NCI-H345 (cell line): ENCODE measurements around the gene ERC1.
"Not testable (repeated sequence)": the region's sequence is repeated elsewhere in the genome, so short reads cannot be mapped to it uniquely, and the experiment has no call there.

Experiments used
- DNase-seq: peaks from one replicate; lab custom pipeline; 2025; lab: John Stamatoyannopoulos, UW

ERC1 gene

GRCh38 chr12:1353451-1353850 lies 362.4 kb downstream of the ERC1 start:
- DNase-seq: no peak

GRCh38 chr12:1355396-1355795 lies 364.4 kb downstream of the ERC1 start:
- DNase-seq: no peak

- not testable (repeated sequence) for DNase-seq
Measured at GRCh38 chr12:1355871-1356270, 364.8 kb downstream of the ERC1 start.

- no peak for DNase-seq
Measured at GRCh38 chr12:1356285-1356684, 365.3 kb downstream of the ERC1 start.

GRCh38 chr12:1357171-1357570 lies 366.1 kb downstream of the ERC1 start:
- no peak for DNase-seq

- no peak for DNase-seq
Measured at GRCh38 chr12:1357711-1358110, 366.7 kb downstream of the ERC1 start.

GRCh38 chr12:1360441-1361210 lies 369.6 kb downstream of the ERC1 start:
- no peak for DNase-seq

- DNase-seq: no peak
Measured at GRCh38 chr12:1362143-1362662, 371.2 kb downstream of the ERC1 start.

GRCh38 chr12:1365703-1366102 lies 374.7 kb downstream of the ERC1 start:
- DNase-seq: no peak

- no peak for DNase-seq
Measured at GRCh38 chr12:1367331-1368291, 376.6 kb downstream of the ERC1 start.

GRCh38 chr12:1369460-1369859 lies 378.4 kb downstream of the ERC1 start:
- DNase-seq: no peak

- DNase-seq: no peak
Measured at GRCh38 chr12:1369938-1370500, 379.0 kb downstream of the ERC1 start.

- DNase-seq: no peak
Measured at GRCh38 chr12:1373901-1374735, 383.1 kb downstream of the ERC1 start.

GRCh38 chr12:1375323-1375722 lies 384.3 kb downstream of the ERC1 start:
- DNase-seq: no peak

GRCh38 chr12:1377117-1377516 lies 386.1 kb downstream of the ERC1 start:
- no peak for DNase-seq

GRCh38 chr12:1377681-1378080 lies 386.7 kb downstream of the ERC1 start:
- DNase-seq: no peak

- no peak for DNase-seq
Measured at GRCh38 chr12:1380171-1380851, 389.3 kb downstream of the ERC1 start.

- no peak for DNase-seq
Measured at GRCh38 chr12:1382151-1382550, 391.1 kb downstream of the ERC1 start.

- no peak for DNase-seq
Measured at GRCh38 chr12:1382826-1383225, 391.8 kb downstream of the ERC1 start.

- DNase-seq: no peak
Measured at GRCh38 chr12:1383758-1384157, 392.7 kb downstream of the ERC1 start.

- no peak for DNase-seq
Measured at GRCh38 chr12:1384910-1385309, 393.9 kb downstream of the ERC1 start.
